Body of pancreas (tissue), 4 donors: ENCODE data around the gene RBX1. TPM values are rescaled to one million over a fixed set of nuclear protein-coding genes. Genes with fewer than 3 reads are reported as not detected.

ENCODE experiments used
- ATAC-seq: fragments of 150-250 bp; one replicate; pipeline ENCODE4 v1.9.1; 2016
- DNase-seq, 4 donors: peaks; one replicate each; pipeline ENCODE4 v3.0.0-alpha.2; 2019
- H3K27ac ChIP-seq, 4 donors: fragments of 200-600 bp; sonication (generic); 1 replicate in 3 of 4; 2 replicates in 1 of 4; pipeline versions ENCODE4 v1.5.1 to v1.6.1; 2016 to 2019; ENCODE audit warnings: mild to moderate bottlenecking in 1 of 4, mixed read lengths in 1 of 4, moderate library complexity in 1 of 4
- H3K27me3 ChIP-seq, 2 donors: fragments of 200-600 bp; sonication (generic); one replicate each; pipeline ENCODE4 v1.6.0; 2016; ENCODE audit warnings: mild to moderate bottlenecking in 1 of 2
- H3K36me3 ChIP-seq, 2 donors: fragments of 200-600 bp; sonication (generic); replicated peaks in 1 of 2; 2 replicates each; pipeline ENCODE4 v1.5.1; 2016; ENCODE audit warnings: low read depth in 2 of 2; ENCODE audit not compliant: insufficient read depth in 1 of 2
- H3K4me1 ChIP-seq: fragments of 200-600 bp; sonication (generic); one replicate; pipeline ENCODE4 v1.6.0; 2016
- H3K4me3 ChIP-seq, 2 donors: fragments of 200-600 bp; sonication (generic); 1 replicate in 1 of 2; 2 replicates in 1 of 2; pipeline ENCODE4 v1.5.1; 2016 to 2019
- H3K9me3 ChIP-seq, 3 donors: fragments of 200-600 bp; sonication (generic); 1 replicate in 2 of 3; 2 replicates in 1 of 3; pipeline ENCODE4 v1.5.1; 2016
- POLR2A ChIP-seq, 3 donors: fragments of 450-650 bp; IDR thresholded peaks; one replicate each; pipeline ENCODE4 v1.6.1; 2016; ENCODE audit warnings: antibody characterized with exemption in 3 of 3, mild to moderate bottlenecking in 2 of 3
- WGBS, 2 donors: methylation state at CpG; one replicate each; pipeline ENCODE4 v1.1.5; 2017; 5-methylcytosine and 5-hydroxymethylcytosine counted together
- intact Hi-C: fragments of 100-400 bp; cut with DNase I; formaldehyde crosslinking; loops from one replicate; pipeline ENCODE4 v1.15.1; 2023
- total RNA-seq, 2 donors: library from RNA; depleted of rRNA; stranded (reverse); fragments of >200 nt; gene quantifications; one replicate each; pipeline ENCODE4 v1.1.0, GENCODE V29; 2016
- TF ChIP-seq, protein P1 (sequence below), 7 experiments: fragments of 450-650 bp in 4 of 7; fragments of 200-600 bp in 3 of 7; sonication (generic) in 3 of 7; IDR thresholded peaks; one replicate each; pipeline ENCODE4 v1.5.1; 2016 to 2019; ENCODE audit warnings: antibody characterized with exemption in 7 of 7

RBX1 gene
- total RNA-seq, 2 donors from 2014 or later, result 6.9 to 20.2 TPM

DNA sequence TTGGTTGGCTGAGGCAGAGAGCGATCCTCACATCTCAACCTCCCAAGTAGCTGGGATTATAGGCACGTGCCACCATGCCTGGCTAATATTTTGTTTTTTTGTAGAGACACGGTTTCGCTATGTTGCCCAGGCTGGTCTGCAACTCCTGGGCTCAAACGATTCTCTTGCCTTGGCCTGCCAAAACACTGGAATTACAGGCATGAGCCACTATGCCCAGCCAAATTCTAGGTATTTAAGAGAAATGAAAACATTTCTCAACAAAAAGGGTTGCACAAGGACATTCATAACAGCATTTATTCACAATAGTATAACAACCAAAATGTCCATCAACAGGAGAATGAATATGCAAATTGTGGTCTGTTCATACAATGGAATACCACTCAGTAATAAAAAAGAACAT is 31.7 kb upstream of the RBX1 start:
- ATAC-seq (no peak), DNase-seq (no peak)
- TF ChIP-seq, protein P1, sequence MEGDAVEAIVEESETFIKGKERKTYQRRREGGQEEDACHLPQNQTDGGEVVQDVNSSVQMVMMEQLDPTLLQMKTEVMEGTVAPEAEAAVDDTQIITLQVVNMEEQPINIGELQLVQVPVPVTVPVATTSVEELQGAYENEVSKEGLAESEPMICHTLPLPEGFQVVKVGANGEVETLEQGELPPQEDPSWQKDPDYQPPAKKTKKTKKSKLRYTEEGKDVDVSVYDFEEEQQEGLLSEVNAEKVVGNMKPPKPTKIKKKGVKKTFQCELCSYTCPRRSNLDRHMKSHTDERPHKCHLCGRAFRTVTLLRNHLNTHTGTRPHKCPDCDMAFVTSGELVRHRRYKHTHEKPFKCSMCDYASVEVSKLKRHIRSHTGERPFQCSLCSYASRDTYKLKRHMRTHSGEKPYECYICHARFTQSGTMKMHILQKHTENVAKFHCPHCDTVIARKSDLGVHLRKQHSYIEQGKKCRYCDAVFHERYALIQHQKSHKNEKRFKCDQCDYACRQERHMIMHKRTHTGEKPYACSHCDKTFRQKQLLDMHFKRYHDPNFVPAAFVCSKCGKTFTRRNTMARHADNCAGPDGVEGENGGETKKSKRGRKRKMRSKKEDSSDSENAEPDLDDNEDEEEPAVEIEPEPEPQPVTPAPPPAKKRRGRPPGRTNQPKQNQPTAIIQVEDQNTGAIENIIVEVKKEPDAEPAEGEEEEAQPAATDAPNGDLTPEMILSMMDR (IDR thresholded peaks at IDR 0.05), result no peak
- WGBS, 2 donors, result 76 to 83% methylated on average over 5 of the region's 5 CpGs
- Histone ChIP-seq H3K36me3 (peaks cover 0 to 4% of the 10 kb centered on the region in 2 donors), H3K9me3 (no peaks in the 10 kb centered on the region), H3K4me1 (peaks cover 5% of the 10 kb centered on the region), H3K27me3 (no peaks in the 10 kb centered on the region), H3K4me3 (no peak overlapping the region), H3K27ac (no peak overlapping the region)
- intact Hi-C loops, result no loop called here

- ATAC-seq (no peak), DNase-seq (no peak)
- Histone ChIP-seq H3K27me3 (no peaks in the 10 kb centered on the region), H3K9me3 (no peaks in the 10 kb centered on the region), H3K27ac (no peak overlapping the region), H3K4me3 (no peak overlapping the region), H3K4me1 (no peaks in the 10 kb centered on the region), H3K36me3 (peaks cover 7 to 12% of the 10 kb centered on the region in 2 donors)
- TF ChIP-seq, protein P1 (IDR thresholded peaks at IDR 0.05), result no peak
- TF ChIP-seq POLR2A (IDR thresholded peaks at IDR 0.05), result no peak
- intact Hi-C loops, result loop anchor here (10.0 kb wide), 1 partner anchor 314 kb away; no protein-coding TSS in a partner anchor
- WGBS, 2 donors, result 78 to 89% methylated on average over 9 of the region's 9 CpGs
Observed at GRCh38 chr22:40920526-40920925, 30.7 kb upstream of the RBX1 start.

- peak; percentile 77 for ATAC-seq
- intact Hi-C loops, result loop anchor here (10.0 kb wide), 1 partner anchor 312 kb away; no protein-coding TSS in a partner anchor
- Histone ChIP-seq H3K4me3 (no peak overlapping the region), H3K4me1 (no peaks in the 10 kb centered on the region), H3K36me3 (peaks cover 10 to 16% of the 10 kb centered on the region in 2 donors), H3K9me3 (no peaks in the 10 kb centered on the region), H3K27ac (no peak overlapping the region), H3K27me3 (no peaks in the 10 kb centered on the region)
- peak in 1 of 4 donors; percentile 21 for DNase-seq
- WGBS, 2 donors, result 50 to 51% methylated on average over 5 of the region's 5 CpGs
- TF ChIP-seq POLR2A (IDR thresholded peaks at IDR 0.05), result no peak
- TF ChIP-seq, protein P1 (IDR thresholded peaks at IDR 0.05), result peak; percentile 38 to 89 (median 83)
Observed at GRCh38 chr22:40922484-40923303, 28.5 kb upstream of the RBX1 start.

DNA sequence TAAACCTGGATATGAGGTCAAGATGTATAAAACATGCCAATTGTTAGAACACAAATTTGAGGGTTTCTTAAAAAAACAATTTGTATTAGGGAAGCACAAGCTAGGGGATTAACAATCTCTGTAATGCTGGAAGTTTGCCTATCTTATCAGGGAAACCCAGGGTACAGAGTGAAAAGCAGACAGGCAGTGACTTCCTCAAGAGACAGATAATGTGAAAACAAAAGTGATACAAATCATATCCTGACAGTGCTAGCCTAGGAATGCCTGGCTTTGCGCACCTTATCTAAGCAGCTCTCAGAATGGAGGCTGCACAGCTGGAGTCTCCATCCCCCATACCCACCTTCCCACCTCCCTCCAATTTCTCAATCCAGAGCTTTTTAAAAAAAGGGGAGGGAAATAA is 22.5 kb upstream of the RBX1 start:
- Histone ChIP-seq H3K27me3 (no peaks in the 10 kb centered on the region), H3K4me3 (no peak overlapping the region), H3K4me1 (no peaks in the 10 kb centered on the region), H3K9me3 (no peaks in the 10 kb centered on the region), H3K27ac (no peak overlapping the region), H3K36me3 (peaks cover 10 to 16% of the 10 kb centered on the region in 2 donors)
- WGBS, 2 donors, result 80 to 81% methylated on average over 1 of the region's 1 CpG
- DNase-seq (no peak), ATAC-seq (no peak)
- TF ChIP-seq, protein P1 (IDR thresholded peaks at IDR 0.05), result no peak
- TF ChIP-seq POLR2A (IDR thresholded peaks at IDR 0.05), result no peak
- intact Hi-C loops, result loop anchor here (10.0 kb wide), 1 partner anchor 306 kb away; no protein-coding TSS in a partner anchor
